Measurements from ENCODE around the gene FEM1C. TPM values are rescaled to one million over a fixed set of nuclear protein-coding genes. Genes with fewer than 3 reads are reported as not detected.

Gene FEM1C
- total and polyA plus RNA-seq, 9 of the 15 experiments (the other 6 are each of a cell fraction or from before 2014, with no cell fraction given) = 1.4 to 9.3 (median 4.3) TPM

DNA sequence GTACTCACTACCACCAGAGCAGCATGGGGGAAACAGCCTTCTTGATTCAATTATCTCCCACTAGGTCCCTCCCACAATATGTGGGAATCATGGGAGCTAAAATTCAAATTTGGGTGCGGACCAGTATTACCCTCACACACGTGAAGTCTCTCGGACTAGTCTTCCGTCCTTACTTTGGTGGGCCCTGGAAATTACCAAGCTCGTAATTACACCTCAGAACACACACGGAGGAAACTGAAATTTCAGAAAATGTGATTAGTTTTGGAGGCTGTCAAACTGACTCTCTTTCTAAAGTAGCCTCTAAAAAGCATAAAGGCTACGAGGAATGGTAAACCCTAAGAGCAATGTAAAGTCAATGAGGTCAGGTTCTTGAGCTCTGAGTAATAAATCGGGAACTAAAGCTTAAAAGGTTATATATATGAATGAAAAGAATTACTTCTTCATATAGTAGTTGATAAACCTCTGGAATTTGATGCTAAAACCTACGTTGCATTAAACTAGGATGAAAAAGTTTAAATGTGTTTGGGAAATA is 842 bp upstream of the FEM1C start:
- no TSS peak for BruUV-seq (replicated peaks)
- FAIRE-seq = no peak
- no peak for DNase-seq (ENCODE audit: extremely low read depth in 1 of 4, low spot score in 3 of 4)
- Histone ChIP-seq H3K9me1 (ENCODE audit: control insufficient read depth, insufficient read depth, low read length) (no peaks in the 10 kb centered on the region), H3K4me3 (no peak overlapping the region), H2AFZ (ENCODE audit: low read depth, low read length) (peak overlapping the region; percentile 84), H3K9ac (ENCODE audit: insufficient read depth in 1 of 2, low read depth in 2 of 2, low read length in 2 of 2) (no peak overlapping the region), H3K27me3 (ENCODE audit: control insufficient read depth in 2 of 2, insufficient read depth in 2 of 2, low read length in 2 of 2) (no peaks in the 10 kb centered on the region), H3K36me3 (ENCODE audit: control insufficient read depth, insufficient read depth, low read length) (peaks cover 20% of the 10 kb centered on the region; the same call in 1 of the 3 replicates), H3K4me1 (replicated peaks in 1 of 2; ENCODE audit: control insufficient read depth in 2 of 2, insufficient read depth in 2 of 2, low read length in 2 of 2) (peaks cover 0 to 7% of the 10 kb centered on the region in 2 experiments; a peak in 2 of 5 replicates), H4K20me1 (replicated peaks; ENCODE audit: control insufficient read depth, insufficient read depth, low read length) (peaks cover 5% of the 10 kb centered on the region; the same call in 1 of the 2 replicates), H3K4me2 (ENCODE audit: insufficient read depth, low read length) (peak overlapping the region; percentile 35), H3K27ac (ENCODE audit: extremely low read depth, low read depth, low read length) (peak overlapping the region; percentile 54; the same call in 1 of the 3 replicates), H3K79me2 (ENCODE audit: control insufficient read depth, insufficient read depth, low read length) (peaks cover 38% of the 10 kb centered on the region), H3K9me3 (replicated peaks; ENCODE audit: control insufficient read depth, insufficient read depth, low read depth, low read length) (peaks cover 10% of the 10 kb centered on the region)
- ChIA-PET CTCF (ENCODE audit: low intra/inter-chr PET ratio) (no interaction called here), POLR2A (interaction anchor here (1.0 kb wide), 1 partner anchor 25 kb away, joined by 3 read pairs; no protein-coding TSS in a partner anchor)
- intact Hi-C loops (cut with micrococcal nuclease) = loop anchor here (5.0 kb wide), 1 partner anchor 42 kb away; no protein-coding TSS in a partner anchor
- in situ Hi-C loops (cut with MboI) = no loop called here
- 96% methylated on average over 7 of the region's 9 CpGs for WGBS (ENCODE audit: insufficient coverage, low coverage, missing lambda C conversion rate)
- ATAC-seq = no peak
- no peak for TF ChIP-seq NONO (IDR thresholded peaks at IDR 0.05; ENCODE audit: low read depth in 2 of 2, low read length in 1 of 2)
- TF ChIP-seq MYNN (IDR thresholded peaks at IDR 0.05) = no peak
- no peak for TF ChIP-seq MYNN (CRISPR knock-in tag; IDR thresholded peaks at IDR 0.05)
- TF ChIP-seq ZNF436 (CRISPR knock-in tag; IDR thresholded peaks at IDR 0.05) = no peak
- TF ChIP-seq BRCA1 (IDR thresholded peaks at IDR 0.05) = no peak
- no peak for TF ChIP-seq BRCA1 (CRISPR knock-in tag; IDR thresholded peaks at IDR 0.05)
- TF ChIP-seq CBFB (CRISPR knock-in tag; IDR thresholded peaks at IDR 0.05) = no peak
- TF ChIP-seq, protein P1, sequence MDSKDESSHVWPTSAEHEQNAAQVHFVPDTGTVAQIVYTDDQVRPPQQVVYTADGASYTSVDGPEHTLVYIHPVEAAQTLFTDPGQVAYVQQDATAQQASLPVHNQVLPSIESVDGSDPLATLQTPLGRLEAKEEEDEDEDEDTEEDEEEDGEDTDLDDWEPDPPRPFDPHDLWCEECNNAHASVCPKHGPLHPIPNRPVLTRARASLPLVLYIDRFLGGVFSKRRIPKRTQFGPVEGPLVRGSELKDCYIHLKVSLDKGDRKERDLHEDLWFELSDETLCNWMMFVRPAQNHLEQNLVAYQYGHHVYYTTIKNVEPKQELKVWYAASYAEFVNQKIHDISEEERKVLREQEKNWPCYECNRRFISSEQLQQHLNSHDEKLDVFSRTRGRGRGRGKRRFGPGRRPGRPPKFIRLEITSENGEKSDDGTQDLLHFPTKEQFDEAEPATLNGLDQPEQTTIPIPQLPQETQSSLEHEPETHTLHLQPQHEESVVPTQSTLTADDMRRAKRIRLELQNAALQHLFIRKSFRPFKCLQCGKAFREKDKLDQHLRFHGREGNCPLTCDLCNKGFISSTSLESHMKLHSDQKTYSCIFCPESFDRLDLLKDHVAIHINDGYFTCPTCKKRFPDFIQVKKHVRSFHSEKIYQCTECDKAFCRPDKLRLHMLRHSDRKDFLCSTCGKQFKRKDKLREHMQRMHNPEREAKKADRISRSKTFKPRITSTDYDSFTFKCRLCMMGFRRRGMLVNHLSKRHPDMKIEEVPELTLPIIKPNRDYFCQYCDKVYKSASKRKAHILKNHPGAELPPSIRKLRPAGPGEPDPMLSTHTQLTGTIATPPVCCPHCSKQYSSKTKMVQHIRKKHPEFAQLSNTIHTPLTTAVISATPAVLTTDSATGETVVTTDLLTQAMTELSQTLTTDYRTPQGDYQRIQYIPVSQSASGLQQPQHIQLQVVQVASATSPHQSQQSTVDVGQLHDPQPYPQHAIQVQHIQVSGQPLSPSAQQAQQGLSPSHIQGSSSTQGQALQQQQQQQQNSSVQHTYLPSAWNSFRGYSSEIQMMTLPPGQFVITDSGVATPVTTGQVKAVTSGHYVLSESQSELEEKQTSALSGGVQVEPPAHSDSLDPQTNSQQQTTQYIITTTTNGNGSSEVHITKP (IDR thresholded peaks at IDR 0.05; ENCODE audit: partially characterized antibody) = no peak
- no peak for TF ChIP-seq SIRT6 (IDR thresholded peaks at IDR 0.05; ENCODE audit: low read depth, low read length)
- TF ChIP-seq, protein P2, sequence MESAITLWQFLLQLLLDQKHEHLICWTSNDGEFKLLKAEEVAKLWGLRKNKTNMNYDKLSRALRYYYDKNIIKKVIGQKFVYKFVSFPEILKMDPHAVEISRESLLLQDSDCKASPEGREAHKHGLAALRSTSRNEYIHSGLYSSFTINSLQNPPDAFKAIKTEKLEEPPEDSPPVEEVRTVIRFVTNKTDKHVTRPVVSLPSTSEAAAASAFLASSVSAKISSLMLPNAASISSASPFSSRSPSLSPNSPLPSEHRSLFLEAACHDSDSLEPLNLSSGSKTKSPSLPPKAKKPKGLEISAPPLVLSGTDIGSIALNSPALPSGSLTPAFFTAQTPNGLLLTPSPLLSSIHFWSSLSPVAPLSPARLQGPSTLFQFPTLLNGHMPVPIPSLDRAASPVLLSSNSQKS (CRISPR knock-in tag; IDR thresholded peaks at IDR 0.05) = no peak
- TF ChIP-seq ZNF217 (CRISPR knock-in tag; IDR thresholded peaks at IDR 0.05) = no peak
- TF ChIP-seq, protein P3, sequence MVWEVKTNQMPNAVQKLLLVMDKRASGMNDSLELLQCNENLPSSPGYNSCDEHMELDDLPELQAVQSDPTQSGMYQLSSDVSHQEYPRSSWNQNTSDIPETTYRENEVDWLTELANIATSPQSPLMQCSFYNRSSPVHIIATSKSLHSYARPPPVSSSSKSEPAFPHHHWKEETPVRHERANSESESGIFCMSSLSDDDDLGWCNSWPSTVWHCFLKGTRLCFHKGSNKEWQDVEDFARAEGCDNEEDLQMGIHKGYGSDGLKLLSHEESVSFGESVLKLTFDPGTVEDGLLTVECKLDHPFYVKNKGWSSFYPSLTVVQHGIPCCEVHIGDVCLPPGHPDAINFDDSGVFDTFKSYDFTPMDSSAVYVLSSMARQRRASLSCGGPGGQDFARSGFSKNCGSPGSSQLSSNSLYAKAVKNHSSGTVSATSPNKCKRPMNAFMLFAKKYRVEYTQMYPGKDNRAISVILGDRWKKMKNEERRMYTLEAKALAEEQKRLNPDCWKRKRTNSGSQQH (CRISPR knock-in tag; IDR thresholded peaks at IDR 0.05) = no peak
- no peak for TF ChIP-seq EZH2 (IDR thresholded peaks at IDR 0.05; ENCODE audit: borderline replicate concordance, low read depth, low read length)
- TF ChIP-seq TRIM24 (IDR thresholded peaks at IDR 0.05) = 0 out of 4 replicates have a peak, but pooled peaks of 1 of the 2 experiments have one; percentile 2
- TF ChIP-seq, protein P4, sequence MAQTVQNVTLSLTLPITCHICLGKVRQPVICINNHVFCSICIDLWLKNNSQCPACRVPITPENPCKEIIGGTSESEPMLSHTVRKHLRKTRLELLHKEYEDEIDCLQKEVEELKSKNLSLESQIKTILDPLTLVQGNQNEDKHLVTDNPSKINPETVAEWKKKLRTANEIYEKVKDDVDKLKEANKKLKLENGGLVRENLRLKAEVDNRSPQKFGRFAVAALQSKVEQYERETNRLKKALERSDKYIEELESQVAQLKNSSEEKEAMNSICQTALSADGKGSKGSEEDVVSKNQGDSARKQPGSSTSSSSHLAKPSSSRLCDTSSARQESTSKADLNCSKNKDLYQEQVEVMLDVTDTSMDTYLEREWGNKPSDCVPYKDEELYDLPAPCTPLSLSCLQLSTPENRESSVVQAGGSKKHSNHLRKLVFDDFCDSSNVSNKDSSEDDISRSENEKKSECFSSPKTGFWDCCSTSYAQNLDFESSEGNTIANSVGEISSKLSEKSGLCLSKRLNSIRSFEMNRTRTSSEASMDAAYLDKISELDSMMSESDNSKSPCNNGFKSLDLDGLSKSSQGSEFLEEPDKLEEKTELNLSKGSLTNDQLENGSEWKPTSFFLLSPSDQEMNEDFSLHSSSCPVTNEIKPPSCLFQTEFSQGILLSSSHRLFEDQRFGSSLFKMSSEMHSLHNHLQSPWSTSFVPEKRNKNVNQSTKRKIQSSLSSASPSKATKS (CRISPR knock-in tag; IDR thresholded peaks at IDR 0.05) = no peak
